Ovary (tissue), 9 donors: ENCODE data around the gene LDLRAD4. TPM values are rescaled to one million over a fixed set of nuclear protein-coding genes. Genes with fewer than 3 reads are reported as not detected.

Experiments used
- DNase-seq, 5 donors: peaks; one replicate each; pipeline ENCODE4 v3.0.0-alpha.2; 2019 to 2020
- H3K27ac ChIP-seq, 2 donors: fragments of 200-600 bp; one replicate each; pipeline versions ENCODE4 v1.5.1 to v1.8.0; 2019 to 2022
- H3K27me3 ChIP-seq: fragments of 200-600 bp; one replicate; pipeline ENCODE4 v1.8.0; 2022
- H3K36me3 ChIP-seq: fragments of 200-600 bp; sonication (generic); one replicate; pipeline ENCODE4 v1.5.1; 2019
- H3K4me1 ChIP-seq: one replicate; pipeline ENCODE4 v1.8.1; 2013; ENCODE audit warnings: mild to moderate bottlenecking, moderate library complexity; ENCODE audit not compliant: insufficient read depth
- H3K4me3 ChIP-seq: fragments of 200-600 bp; sonication (generic); one replicate; pipeline ENCODE4 v1.5.1; 2017
- H3K9me3 ChIP-seq, 2 donors: fragments of 200-600 bp in 1 of 2; sonication (generic) in 1 of 2; one replicate each; pipeline versions ENCODE4 v1.5.1 to v1.8.1; 2013 to 2019; ENCODE audit warnings: mild to moderate bottlenecking in 1 of 2, moderate library complexity in 1 of 2
- CTCF ChIP-seq, 3 donors: fragments of 450-650 bp in 2 of 3; fragments of 200-600 bp in 1 of 3; IDR thresholded peaks; one replicate each; pipeline versions ENCODE4 v1.5.1 to v1.8.0; 2016 to 2022; ENCODE audit warnings: antibody characterized with exemption in 3 of 3, mild to moderate bottlenecking in 1 of 3
- EP300 ChIP-seq: sonication (generic); formaldehyde crosslinking; IDR thresholded peaks from one replicate; pipeline ENCODE4 v1.6.1; 2017; ENCODE audit warnings: antibody characterized with exemption
- POLR2A ChIP-seq: fragments of 450-650 bp; IDR thresholded peaks from one replicate; pipeline ENCODE4 v1.6.1; 2017; ENCODE audit warnings: antibody characterized with exemption, mild to moderate bottlenecking, moderate library complexity
- WGBS, 3 donors: extraction: QIAGEN DNeasy Blood & Tissue Kit in 1 of 3; methylation state at CpG; one replicate each; pipeline versions ENCODE4 v1.1.5 to v1.1.7; 2013 to 2017; 5-methylcytosine and 5-hydroxymethylcytosine counted together
- intact Hi-C, 4 donors: fragments of 100-400 bp; cut with DNase I; formaldehyde crosslinking; loops; one replicate each; pipeline versions ENCODE4 v1.11.0 to v1.15.1; 2022 to 2023
- polyA plus RNA-seq, 2 donors: library from polyadenylated mRNA; stranded (reverse); fragments of 200-250 nt in 1 of 2; fragments of 350-450 nt in 1 of 2; fragmentation: Illumina TruSeq in 1 of 2; extraction: RNeasy Lipid Tissue Mini Kit (QIAGEN cat#74804) in 1 of 2; gene quantifications; one replicate each; pipeline ENCODE4 v1.2.3, GENCODE V29; 2013 to 2014
- total RNA-seq, 7 donors: library from RNA; depleted of rRNA in 2 of 7; stranded (reverse); fragments of >200 nt in 2 of 7; fragmentation: NEBNext Ultra II Directional in 3 of 7; extraction: Animal tissue kit (Norgen Biotek cat#: 25700) in 3 of 7; gene quantifications; one replicate each; pipeline versions ENCODE4 v1.1.0 to v1.2.4, GENCODE V29; 2016 to 2023
- donor health status: DM: no; HTN: no; CAD: no; lungs with moderate emphysema.
- donor health status: DM: no; HTN: no; CAD: no.
- donor health status: Bipolar disorder and iron deficiency.
- donor health status: DM: yes; HTN: yes; CAD: no.
- donor health status: DM: no; HTN: no; CAD: no.
- donor health status: DM: yes; HTN: yes; CAD: no.

LDLRAD4 gene
- total and polyA plus RNA-seq, 9 donors = 2.3 to 31.6 (median 8.3) TPM

DNA sequence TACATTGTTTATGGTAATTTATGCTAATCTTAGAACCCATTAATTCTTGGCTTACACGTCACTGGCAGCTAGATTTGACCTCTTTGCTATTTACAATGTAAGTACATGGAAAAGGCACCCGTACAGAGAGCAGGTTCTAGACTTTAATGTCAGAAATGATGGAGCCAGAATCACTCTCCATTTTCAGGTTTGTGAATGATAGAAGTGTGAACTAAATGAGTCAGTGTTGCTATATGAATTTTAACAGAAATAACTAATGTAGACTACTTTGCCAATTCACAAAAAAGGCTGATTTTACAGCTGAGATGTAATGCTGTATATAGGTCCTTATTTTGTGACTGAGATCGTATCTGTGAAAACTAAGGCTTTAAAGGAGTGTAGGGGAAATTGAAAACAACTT is 214.6 kb downstream of the LDLRAD4 start:
- 60 to 72% (median 67%) methylated on average over 3 of the region's 3 CpGs for WGBS, 3 donors
- H3K9me3 ChIP-seq = no peaks in the 10 kb centered on the region
- no peaks in the 10 kb centered on the region for H3K4me1 ChIP-seq
- no peak for TF ChIP-seq CTCF (IDR thresholded peaks at IDR 0.05)
- no peak for TF ChIP-seq POLR2A
- TF ChIP-seq EP300 = no peak
- H3K27me3 ChIP-seq = no peaks in the 10 kb centered on the region
- H3K36me3 ChIP-seq = no peaks in the 10 kb centered on the region
- H3K27ac ChIP-seq = no peak overlapping the region
- DNase-seq = no peak
- intact Hi-C loops = loop anchor here in 1 of 4 donors (5.0 kb wide), 1 partner anchor 49 kb away; no protein-coding TSS in a partner anchor
- no peak overlapping the region for H3K4me3 ChIP-seq

GRCh38 chr18:13433685-13434084 is 215.1 kb downstream of the LDLRAD4 start:
- intact Hi-C loops = loop anchor here in 1 of 4 donors (5.0 kb wide), 1 partner anchor 49 kb away; no protein-coding TSS in a partner anchor
- no peak overlapping the region for H3K27ac ChIP-seq
- DNase-seq = no peak
- no peaks in the 10 kb centered on the region for H3K9me3 ChIP-seq
- TF ChIP-seq POLR2A = no peak
- no peak for TF ChIP-seq CTCF (IDR thresholded peaks at IDR 0.05)
- no peak for TF ChIP-seq EP300
- H3K36me3 ChIP-seq = no peaks in the 10 kb centered on the region
- H3K27me3 ChIP-seq = no peaks in the 10 kb centered on the region
- 41 to 61% (median 43%) methylated on average over 5 of the region's 5 CpGs for WGBS, 3 donors
- no peak overlapping the region for H3K4me3 ChIP-seq
- H3K4me1 ChIP-seq = no peaks in the 10 kb centered on the region

GRCh38 chr18:13434854-13435253 is 216.3 kb downstream of the LDLRAD4 start:
- Histone ChIP-seq H3K4me1 (no peaks in the 10 kb centered on the region), H3K36me3 (no peaks in the 10 kb centered on the region), H3K27ac (no peak overlapping the region), H3K4me3 (no peak overlapping the region), H3K27me3 (no peaks in the 10 kb centered on the region), H3K9me3 (no peaks in the 10 kb centered on the region)
- DNase-seq = no peak
- WGBS, 3 donors = 74 to 91% (median 86%) methylated on average over 5 of the region's 5 CpGs
- TF ChIP-seq EP300 (no peak), CTCF (IDR thresholded peaks at IDR 0.05) (no peak), POLR2A (no peak)
- intact Hi-C loops = loop anchor here in 1 of 4 donors (5.0 kb wide), 2 partner anchors 47 to 128 kb away; no protein-coding TSS in a partner anchor

DNA sequence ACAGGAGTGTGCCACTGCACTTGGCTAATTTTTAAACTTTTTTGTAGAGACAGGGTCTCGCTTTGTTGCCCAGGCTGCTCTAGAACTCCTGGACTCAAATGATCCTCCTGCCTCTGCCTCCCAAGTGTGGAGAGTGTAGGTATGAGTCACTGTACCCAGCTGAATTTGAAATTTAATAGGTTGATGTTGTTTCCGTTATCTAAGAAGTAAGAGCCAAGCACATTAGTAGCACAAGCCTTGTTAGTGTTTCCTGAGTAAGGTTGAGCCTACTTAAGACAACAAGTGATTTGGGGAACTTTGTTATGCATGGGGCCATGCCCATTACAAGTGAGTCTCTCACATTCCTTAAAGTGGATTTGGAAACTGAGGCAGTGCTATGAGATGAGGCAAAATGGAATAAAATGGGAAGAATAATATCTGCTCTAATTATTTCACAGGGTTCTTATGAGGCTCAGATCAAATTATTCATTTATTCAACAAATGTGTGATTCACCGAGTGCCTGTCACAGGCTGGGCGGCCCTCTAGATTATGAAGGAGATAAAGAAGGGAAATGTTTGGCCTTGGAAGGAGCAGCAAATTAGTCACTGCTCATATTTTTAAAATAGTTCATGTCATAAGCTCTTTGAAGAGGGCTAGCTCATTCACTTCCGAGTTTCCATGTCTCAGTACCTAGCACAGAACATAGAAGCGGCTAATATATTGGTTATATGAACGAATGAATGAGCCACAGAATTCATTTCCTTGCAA is 217.2 kb downstream of the LDLRAD4 start:
- H3K27me3 ChIP-seq = no peaks in the 10 kb centered on the region
- H3K4me3 ChIP-seq = no peak overlapping the region
- intact Hi-C loops = loop anchor here in 1 of 4 donors (5.0 kb wide), 1 partner anchor 128 kb away; no protein-coding TSS in a partner anchor
- DNase-seq = no peak
- H3K9me3 ChIP-seq = no peaks in the 10 kb centered on the region
- no peaks in the 10 kb centered on the region for H3K4me1 ChIP-seq
- TF ChIP-seq EP300 (no peak), CTCF (IDR thresholded peaks at IDR 0.05) (no peak), POLR2A (no peak)
- no peak overlapping the region for H3K27ac ChIP-seq
- WGBS, 3 donors = 83 to 90% (median 88%) methylated on average over 7 of the region's 7 CpGs
- H3K36me3 ChIP-seq = no peaks in the 10 kb centered on the region
